WTC11 (cell line): ENCODE data around the gene GNG13. TPM values are rescaled to one million over a fixed set of nuclear protein-coding genes. Genes with fewer than 3 reads are reported as not detected.

Experiments
- ATAC-seq: fragments of 200-7000 bp; cut with Tn5 transposase; 2 replicates; pipeline ENCODE4 v1.10.0; 2021; ENCODE audit warnings: mild to moderate bottlenecking, moderate library complexity
- CTCF ChIA-PET: fragments of 300-600 bp; sonication (Branson Sonifier 250); formaldehyde crosslinking; loops from one replicate; lab custom pipeline; 2021; ENCODE audit warnings: antibody characterized with exemption; lab: Charles Lee
- POLR2A ChIA-PET: fragments of 350-600 bp; sonication (Branson Sonifier 250); formaldehyde crosslinking; loops from one replicate; lab custom pipeline; 2021; ENCODE audit warnings: antibody characterized with exemption; lab: Charles Lee
- DNase-seq: peaks from one replicate; pipeline ENCODE4 v3.0.0; 2021; ENCODE audit warnings: low spot score
- H3K27ac Mint-ChIP-seq: 2 replicates; pipeline ENCODE4 v1.8.0; 2021; ENCODE audit warnings: mixed read lengths
- H3K27me3 Mint-ChIP-seq: 2 replicates; pipeline ENCODE4 v1.8.0; 2021; ENCODE audit warnings: low read depth, mild to moderate bottlenecking, moderate library complexity, mixed read lengths
- H3K36me3 Mint-ChIP-seq: 2 replicates; pipeline ENCODE4 v1.8.0; 2021; ENCODE audit warnings: mixed read lengths
- H3K4me1 Mint-ChIP-seq: 2 replicates; pipeline ENCODE4 v1.8.0; 2022; ENCODE audit warnings: mixed read lengths
- H3K4me3 Mint-ChIP-seq: 2 replicates; pipeline ENCODE4 v1.8.0; 2021; ENCODE audit warnings: mild to moderate bottlenecking, moderate library complexity, mixed read lengths
- H3K9me3 Mint-ChIP-seq: 2 replicates; pipeline ENCODE4 v1.8.0; 2021; ENCODE audit warnings: mixed read lengths
- CREB1 ChIP-seq: sonication (generic); formaldehyde crosslinking; IDR thresholded peaks from 2 replicates; pipeline ENCODE4 v1.8.0; 2023; ENCODE audit warnings: mild to moderate bottlenecking, missing genetic modification reagents
- CREM ChIP-seq: sonication (generic); formaldehyde crosslinking; IDR thresholded peaks from 2 replicates; pipeline ENCODE4 v1.8.1; 2022; ENCODE audit warnings: mild to moderate bottlenecking, missing genetic modification reagents, moderate library complexity
- GRHL2 ChIP-seq: fragments of 250-450 bp; sonication (Bioruptor Pico); IDR thresholded peaks from 2 replicates; pipeline ENCODE4 v1.8.0; 2022; ENCODE audit warnings: mild to moderate bottlenecking, moderate library complexity; ENCODE audit not compliant: insufficient replicate concordance, severe bottlenecking
- HMGA2 ChIP-seq: fragments of 250-450 bp; sonication (Bioruptor Pico); IDR thresholded peaks from 2 replicates; pipeline ENCODE4 v1.4.0; 2021; ENCODE audit warnings: mild to moderate bottlenecking, moderate library complexity
- IRF2 ChIP-seq: sonication (generic); formaldehyde crosslinking; IDR thresholded peaks from 2 replicates; pipeline ENCODE4 v1.8.0; 2022; ENCODE audit warnings: low read depth, missing genetic modification reagents, borderline replicate concordance
- NFATC4 ChIP-seq: fragments of 250-450 bp; sonication (Bioruptor Pico); IDR thresholded peaks from 2 replicates; pipeline ENCODE4 v1.9.0; 2021; ENCODE audit warnings: mild to moderate bottlenecking
- NFYB ChIP-seq: sonication (generic); formaldehyde crosslinking; conservative IDR thresholded peaks from 2 replicates; pipeline ENCODE4 v1.8.0; 2022; ENCODE audit warnings: low read depth, missing genetic modification reagents
- NR1H2 ChIP-seq: sonication (generic); formaldehyde crosslinking; IDR thresholded peaks from 2 replicates; pipeline ENCODE4 v1.9.0; 2021; ENCODE audit warnings: mild to moderate bottlenecking, moderate library complexity, missing genetic modification reagents
- TEAD1 ChIP-seq: sonication (generic); formaldehyde crosslinking; IDR thresholded peaks from 2 replicates; pipeline ENCODE4 v1.8.0; 2022; ENCODE audit warnings: mild to moderate bottlenecking, missing genetic modification reagents
- ZNF138 ChIP-seq: sonication (generic); formaldehyde crosslinking; conservative IDR thresholded peaks from 2 replicates; pipeline ENCODE4 v1.8.1; 2022; ENCODE audit warnings: mild to moderate bottlenecking, moderate library complexity, missing genetic modification reagents
- ZNF232 ChIP-seq: sonication (generic); formaldehyde crosslinking; IDR thresholded peaks from 2 replicates; pipeline ENCODE4 v1.8.0; 2022; ENCODE audit warnings: mild to moderate bottlenecking, missing genetic modification reagents
- ZNF263 ChIP-seq: sonication (generic); formaldehyde crosslinking; IDR thresholded peaks from 2 replicates; pipeline ENCODE4 v1.8.1; 2022; ENCODE audit warnings: low read depth, mild to moderate bottlenecking, moderate library complexity, missing genetic modification reagents
- ZNF396 ChIP-seq: fragments of 250-450 bp; sonication (Bioruptor Pico); IDR thresholded peaks from 2 replicates; pipeline ENCODE4 v1.8.0; 2021; ENCODE audit warnings: mild to moderate bottlenecking, moderate library complexity, borderline replicate concordance
- total RNA-seq: library from RNA; stranded (reverse); gene quantifications from 3 replicates; pipeline ENCODE4 v1.2.3, GENCODE V29; 2021
- TF ChIP-seq, protein P1 (sequence below): sonication (generic); formaldehyde crosslinking; IDR thresholded peaks from 2 replicates; pipeline ENCODE4 v1.8.0; 2022; ENCODE audit warnings: mild to moderate bottlenecking, missing genetic modification reagents
- TF ChIP-seq, protein P2 (sequence below): sonication (generic); formaldehyde crosslinking; IDR thresholded peaks from 2 replicates; pipeline ENCODE4 v1.8.0; 2022; ENCODE audit warnings: mild to moderate bottlenecking, missing genetic modification reagents
- TF ChIP-seq, protein P3 (sequence below): sonication (generic); formaldehyde crosslinking; IDR thresholded peaks from 2 replicates; pipeline ENCODE4 v1.8.0; 2023; ENCODE audit warnings: missing genetic modification reagents

Gene GNG13
- total RNA-seq, 1 experiment from 2014 or later: not detected

DNA sequence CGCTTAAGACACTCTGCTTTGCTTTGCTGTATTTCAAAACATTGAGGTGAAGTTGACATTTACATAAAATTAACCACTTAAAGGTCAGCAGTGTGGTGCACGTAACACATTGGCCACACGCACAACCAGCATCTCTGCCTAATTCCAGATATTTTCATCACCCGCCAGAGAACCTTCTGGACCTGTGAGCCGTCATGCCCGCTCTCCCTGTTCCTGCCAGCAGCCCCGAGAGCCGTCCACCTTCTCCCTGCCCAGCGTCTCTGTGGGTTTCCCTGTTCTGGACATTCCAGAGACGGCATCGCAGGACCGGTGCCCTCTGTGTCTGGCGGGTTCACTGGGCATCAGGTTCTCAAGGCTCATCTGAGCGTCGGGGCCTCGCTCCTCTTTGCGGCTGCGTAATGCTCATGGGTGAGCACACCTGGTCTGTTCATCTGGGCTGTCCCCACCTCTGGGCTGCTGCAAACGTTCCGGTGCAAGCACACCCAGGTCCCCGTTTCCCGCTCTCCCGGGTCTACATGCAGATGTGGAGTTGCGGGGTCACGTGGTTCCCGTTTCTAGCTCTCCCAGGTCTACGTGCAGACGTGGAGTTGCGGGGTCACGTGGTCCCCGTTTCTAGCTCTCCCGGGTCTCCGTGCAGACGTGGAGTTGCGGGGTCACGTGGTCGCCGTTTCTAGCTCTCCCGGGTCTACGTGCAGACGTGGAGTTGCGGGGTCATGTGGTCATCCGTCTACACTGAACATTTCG, 48.1 kb upstream of the GNG13 start:
- peaks cover 39% of the 10 kb centered on the region for H3K9me3 Mint-ChIP-seq
- ATAC-seq (no peak), DNase-seq (no peak)
- ChIA-PET POLR2A (no interaction called here), CTCF (interaction anchor here (1.2 kb wide), 1 partner anchor 208 kb away, joined by 5 read pairs; no protein-coding TSS in a partner anchor)
- H3K36me3 Mint-ChIP-seq: peaks cover 31% of the 10 kb centered on the region
- H3K4me3 Mint-ChIP-seq: no peak overlapping the region
- no peak overlapping the region for H3K27ac Mint-ChIP-seq
- H3K4me1 Mint-ChIP-seq: no peaks in the 10 kb centered on the region
- no peak for TF ChIP-seq ZNF263 (CRISPR knock-in tag)
- TF ChIP-seq CREM (CRISPR knock-in tag): no peak
- no peak for TF ChIP-seq ZNF396
- no peak for TF ChIP-seq NFYB
- TF ChIP-seq ZNF138 (CRISPR knock-in tag): no peak
- no peak for TF ChIP-seq GRHL2 (CRISPR knock-in tag)
- TF ChIP-seq, protein P1, sequence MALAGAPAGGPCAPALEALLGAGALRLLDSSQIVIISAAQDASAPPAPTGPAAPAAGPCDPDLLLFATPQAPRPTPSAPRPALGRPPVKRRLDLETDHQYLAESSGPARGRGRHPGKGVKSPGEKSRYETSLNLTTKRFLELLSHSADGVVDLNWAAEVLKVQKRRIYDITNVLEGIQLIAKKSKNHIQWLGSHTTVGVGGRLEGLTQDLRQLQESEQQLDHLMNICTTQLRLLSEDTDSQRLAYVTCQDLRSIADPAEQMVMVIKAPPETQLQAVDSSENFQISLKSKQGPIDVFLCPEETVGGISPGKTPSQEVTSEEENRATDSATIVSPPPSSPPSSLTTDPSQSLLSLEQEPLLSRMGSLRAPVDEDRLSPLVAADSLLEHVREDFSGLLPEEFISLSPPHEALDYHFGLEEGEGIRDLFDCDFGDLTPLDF (CRISPR knock-in tag): no peak
- TF ChIP-seq NR1H2 (CRISPR knock-in tag): no peak
- TF ChIP-seq ZNF232 (CRISPR knock-in tag): no peak
- no peak for TF ChIP-seq TEAD1 (CRISPR knock-in tag)
- H3K27me3 Mint-ChIP-seq: peaks cover 11% of the 10 kb centered on the region

DNA sequence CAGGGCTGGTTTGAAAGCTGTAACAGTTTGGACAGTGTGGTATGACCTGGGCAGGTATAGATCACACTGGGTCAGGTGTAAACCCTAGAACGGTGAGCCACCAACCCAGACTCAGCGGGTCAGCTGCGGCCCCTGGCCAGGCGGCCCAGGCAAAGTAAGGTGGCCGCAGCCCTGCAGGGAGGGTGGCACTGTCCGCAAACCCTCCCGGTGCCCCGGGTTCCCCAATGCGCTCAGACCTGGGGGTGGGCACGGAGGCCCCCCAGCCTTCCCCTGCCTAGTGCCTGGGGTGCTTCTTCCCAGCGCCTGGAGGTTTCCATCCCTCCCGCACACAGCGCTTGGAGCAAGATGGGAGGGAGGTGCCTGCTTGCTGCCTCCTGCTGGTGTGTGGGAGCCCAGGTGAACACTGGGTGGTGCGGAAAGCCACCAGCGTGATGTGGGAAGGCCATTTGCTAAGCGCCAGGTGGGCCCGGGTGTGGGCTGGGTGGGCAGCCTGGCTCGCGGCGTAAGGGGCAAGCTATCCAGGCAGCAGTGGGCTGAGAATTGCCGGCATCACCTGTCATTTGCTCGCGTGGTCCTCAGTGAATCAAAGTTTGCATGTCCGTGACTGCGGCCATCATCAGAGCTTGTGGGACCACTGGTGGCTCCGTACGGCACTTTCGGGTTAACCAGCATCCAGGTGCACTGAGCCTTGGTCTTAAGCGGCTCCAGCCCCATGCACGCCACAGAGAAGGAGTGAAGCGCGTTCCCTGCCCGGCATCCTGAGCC, 47.3 kb upstream of the GNG13 start:
- ChIA-PET POLR2A (no interaction called here), CTCF (no interaction called here)
- no peak for TF ChIP-seq IRF2
- no peak overlapping the region for H3K27ac Mint-ChIP-seq
- peaks cover 27% of the 10 kb centered on the region for H3K36me3 Mint-ChIP-seq
- peaks cover 2% of the 10 kb centered on the region; the same call in 1 of the 2 replicates for H3K4me1 Mint-ChIP-seq
- peaks cover 34% of the 10 kb centered on the region for H3K9me3 Mint-ChIP-seq
- H3K27me3 Mint-ChIP-seq: peaks cover 11% of the 10 kb centered on the region
- H3K4me3 Mint-ChIP-seq: no peak overlapping the region
- DNase-seq (no peak), ATAC-seq (no peak)

DNA sequence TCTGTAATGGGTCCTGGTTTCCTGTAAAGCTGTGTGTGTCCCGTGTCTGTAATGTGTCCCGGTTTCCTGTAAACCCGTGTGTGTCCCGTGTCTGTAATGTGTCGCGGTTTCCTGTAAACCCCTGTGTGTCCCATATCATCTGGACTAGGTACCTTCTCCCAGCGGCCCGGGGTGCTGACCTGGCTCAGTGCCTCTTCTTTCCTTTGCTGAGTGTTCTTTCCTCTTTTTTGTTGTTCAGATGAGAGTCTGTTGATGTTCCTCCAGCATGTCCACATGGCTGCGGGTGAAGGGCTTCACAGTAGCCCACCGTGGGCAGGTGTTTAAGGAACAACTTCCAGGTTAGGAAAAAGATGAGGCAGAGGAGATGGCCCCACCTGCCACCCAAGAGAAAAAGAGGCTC, 46.6 kb upstream of the GNG13 start:
- Mint-ChIP-seq H3K4me1 (peaks cover 2% of the 10 kb centered on the region; the same call in 1 of the 2 replicates), H3K27ac (no peak overlapping the region), H3K36me3 (peaks cover 27% of the 10 kb centered on the region), H3K9me3 (peaks cover 34% of the 10 kb centered on the region), H3K4me3 (no peak overlapping the region), H3K27me3 (peaks cover 11% of the 10 kb centered on the region)
- ChIA-PET POLR2A (no interaction called here), CTCF (no interaction called here)
- TF ChIP-seq NFATC4 (CRISPR knock-in tag): no peak
- TF ChIP-seq, protein P2, sequence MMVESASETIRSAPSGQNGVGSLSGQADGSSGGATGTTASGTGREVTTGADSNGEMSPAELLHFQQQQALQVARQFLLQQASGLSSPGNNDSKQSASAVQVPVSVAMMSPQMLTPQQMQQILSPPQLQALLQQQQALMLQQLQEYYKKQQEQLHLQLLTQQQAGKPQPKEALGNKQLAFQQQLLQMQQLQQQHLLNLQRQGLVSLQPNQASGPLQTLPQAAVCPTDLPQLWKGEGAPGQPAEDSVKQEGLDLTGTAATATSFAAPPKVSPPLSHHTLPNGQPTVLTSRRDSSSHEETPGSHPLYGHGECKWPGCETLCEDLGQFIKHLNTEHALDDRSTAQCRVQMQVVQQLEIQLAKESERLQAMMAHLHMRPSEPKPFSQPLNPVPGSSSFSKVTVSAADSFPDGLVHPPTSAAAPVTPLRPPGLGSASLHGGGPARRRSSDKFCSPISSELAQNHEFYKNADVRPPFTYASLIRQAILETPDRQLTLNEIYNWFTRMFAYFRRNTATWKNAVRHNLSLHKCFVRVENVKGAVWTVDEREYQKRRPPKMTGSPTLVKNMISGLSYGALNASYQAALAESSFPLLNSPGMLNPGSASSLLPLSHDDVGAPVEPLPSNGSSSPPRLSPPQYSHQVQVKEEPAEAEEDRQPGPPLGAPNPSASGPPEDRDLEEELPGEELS (CRISPR knock-in tag): no peak
- TF ChIP-seq NR1H2 (CRISPR knock-in tag): no peak
- TF ChIP-seq, protein P3, sequence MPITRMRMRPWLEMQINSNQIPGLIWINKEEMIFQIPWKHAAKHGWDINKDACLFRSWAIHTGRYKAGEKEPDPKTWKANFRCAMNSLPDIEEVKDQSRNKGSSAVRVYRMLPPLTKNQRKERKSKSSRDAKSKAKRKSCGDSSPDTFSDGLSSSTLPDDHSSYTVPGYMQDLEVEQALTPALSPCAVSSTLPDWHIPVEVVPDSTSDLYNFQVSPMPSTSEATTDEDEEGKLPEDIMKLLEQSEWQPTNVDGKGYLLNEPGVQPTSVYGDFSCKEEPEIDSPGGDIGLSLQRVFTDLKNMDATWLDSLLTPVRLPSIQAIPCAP (CRISPR knock-in tag): no peak
- TF ChIP-seq CREB1 (CRISPR knock-in tag): no peak
- TF ChIP-seq HMGA2 (CRISPR knock-in tag): no peak
- DNase-seq: no peak
- no peak for ATAC-seq
